GM12874 (cell line): Measurements from ENCODE around the gene SESTD1.

Experiments used
- CTCF ChIP-seq: IDR thresholded peaks from 2 replicates; pipeline ENCODE4 v1.5.1; 2011; ENCODE audit warnings: low read depth, mild to moderate bottlenecking, control low read depth, low read length, moderate library complexity; ENCODE audit not compliant: insufficient read depth

The SESTD1 gene

GRCh38 chr2:179171371-179171770, 93.3 kb downstream of the SESTD1 start:
- no peak for TF ChIP-seq CTCF

- TF ChIP-seq CTCF, result no peak
These were observed 93.7 kb downstream of the SESTD1 start for GRCh38 chr2:179170901-179171300.

GRCh38 chr2:179165356-179166000, 99.2 kb downstream of the SESTD1 start:
- no peak for TF ChIP-seq CTCF

GRCh38 chr2:179141206-179141605, 123.4 kb downstream of the SESTD1 start:
- TF ChIP-seq CTCF, result no peak

- TF ChIP-seq CTCF, result no peak
These were observed 124.1 kb downstream of the SESTD1 start for GRCh38 chr2:179140571-179140970.

- no peak for TF ChIP-seq CTCF
These were observed 125.1 kb downstream of the SESTD1 start for GRCh38 chr2:179139506-179139905.

- TF ChIP-seq CTCF, result no peak
These were observed 127.4 kb downstream of the SESTD1 start for GRCh38 chr2:179137200-179137759.
